Ramos (cell line): ENCODE data around the gene IQCF6.
"Not testable (repeated sequence)": the region's sequence is repeated elsewhere in the genome, so short reads cannot be mapped to it uniquely, and the experiment has no call there.

Source experiments
- in situ Hi-C: fragments of 300-500 bp; cut with MboI; formaldehyde crosslinking; loops from one replicate; pipeline ENCODE4 v1.14.3; 2022; ENCODE audit warnings: low sequenced_read_pairs; ENCODE audit not compliant: unreplicated experiment

IQCF6 gene

GRCh38 chr3:51779137-51779536, at the start of gene IQCF6:
IQCF6 (minus strand) TSS chr3:51779237; CDS start chr3:51779224, 13 bp downstream.
- in situ Hi-C loops: no loop called here

GRCh38 chr3:51828297-51828696, 49.3 kb upstream of the IQCF6 start:
- in situ Hi-C loops: no loop called here

GRCh38 chr3:51819709-51820406, 40.8 kb upstream of the IQCF6 start:
- in situ Hi-C loops: no loop called here

- in situ Hi-C loops: no loop called here
Observed at GRCh38 chr3:51819151-51819550, 40.1 kb upstream of the IQCF6 start.

DNA sequence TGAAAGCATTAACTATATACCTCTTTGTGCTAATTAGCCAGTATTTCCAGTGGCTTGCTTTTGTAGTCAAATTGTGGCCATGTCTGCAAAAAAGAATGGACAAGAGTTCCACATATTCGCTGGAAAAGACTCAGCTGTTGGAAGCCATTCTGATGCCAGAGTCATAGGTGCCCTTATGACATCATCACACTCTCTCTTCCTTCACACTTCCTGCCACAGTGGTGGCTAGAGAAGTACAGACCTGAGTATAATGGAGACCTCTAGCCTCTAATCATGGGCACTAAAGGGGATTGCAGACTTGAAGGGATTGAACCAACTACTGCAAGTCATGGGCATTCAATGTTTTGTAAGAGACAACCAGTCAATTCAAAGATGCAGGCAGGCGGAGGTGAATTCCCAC, 38.3 kb upstream of the IQCF6 start:
- in situ Hi-C loops: no loop called here

DNA sequence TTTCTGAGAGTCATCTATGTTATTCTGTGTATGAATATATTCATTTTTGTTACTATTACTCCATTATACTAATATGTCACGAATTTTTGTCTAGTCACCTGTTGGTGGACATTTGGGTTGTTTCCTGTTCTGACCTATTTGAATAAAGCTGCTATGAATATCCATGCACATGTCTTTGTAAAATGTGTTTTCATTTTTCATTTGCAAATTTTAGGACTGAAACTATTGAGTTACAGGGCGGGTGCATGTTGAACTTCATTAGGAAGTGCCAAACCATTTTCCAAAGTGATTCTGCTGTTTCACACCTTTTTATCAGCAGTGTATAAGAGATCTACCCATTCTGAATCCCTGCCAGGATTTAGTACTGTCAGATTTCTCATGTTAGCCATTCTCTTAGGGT, 37.7 kb upstream of the IQCF6 start:
- in situ Hi-C loops: no loop called here

DNA sequence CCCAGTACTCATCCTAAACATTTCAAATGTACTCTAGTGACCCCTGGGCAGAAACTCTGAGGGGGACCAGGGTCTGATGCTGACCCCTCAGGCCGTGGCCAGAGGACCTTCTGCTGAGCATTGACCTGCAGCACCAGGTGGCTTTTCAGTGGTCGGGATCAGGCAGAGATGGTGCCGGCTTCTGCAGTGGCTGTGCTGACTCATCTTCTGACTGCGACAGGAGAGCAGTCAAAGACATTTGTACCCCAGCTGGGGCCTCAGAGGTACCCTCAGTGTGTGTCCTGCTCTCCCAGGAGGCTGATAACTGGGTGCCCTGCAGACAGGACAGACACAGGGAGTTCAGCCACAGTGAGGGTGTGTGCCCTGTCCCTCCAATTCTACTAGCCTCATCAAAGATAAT, 36.6 kb upstream of the IQCF6 start:
- in situ Hi-C loops: no loop called here

DNA sequence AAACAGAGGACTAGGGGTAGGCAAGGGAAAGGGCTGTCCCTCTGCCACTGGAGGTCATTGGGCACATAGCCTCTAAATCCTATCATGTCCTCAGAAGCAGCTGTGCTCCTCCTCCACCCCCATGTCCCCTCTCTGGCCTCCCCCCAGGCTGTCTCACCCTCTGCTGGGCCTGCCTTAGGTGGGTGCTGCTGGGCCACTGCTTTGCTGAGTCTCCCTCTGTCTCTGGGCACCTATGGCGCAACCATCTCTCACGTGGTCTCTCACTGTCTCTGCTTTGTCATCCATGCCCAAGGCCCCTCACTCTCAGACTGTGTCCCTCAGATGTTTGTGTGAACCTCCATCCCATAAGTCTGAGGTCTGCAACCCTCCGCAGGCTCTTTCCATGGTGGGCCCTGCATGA, 35.0 kb upstream of the IQCF6 start:
- in situ Hi-C loops: no loop called here

DNA sequence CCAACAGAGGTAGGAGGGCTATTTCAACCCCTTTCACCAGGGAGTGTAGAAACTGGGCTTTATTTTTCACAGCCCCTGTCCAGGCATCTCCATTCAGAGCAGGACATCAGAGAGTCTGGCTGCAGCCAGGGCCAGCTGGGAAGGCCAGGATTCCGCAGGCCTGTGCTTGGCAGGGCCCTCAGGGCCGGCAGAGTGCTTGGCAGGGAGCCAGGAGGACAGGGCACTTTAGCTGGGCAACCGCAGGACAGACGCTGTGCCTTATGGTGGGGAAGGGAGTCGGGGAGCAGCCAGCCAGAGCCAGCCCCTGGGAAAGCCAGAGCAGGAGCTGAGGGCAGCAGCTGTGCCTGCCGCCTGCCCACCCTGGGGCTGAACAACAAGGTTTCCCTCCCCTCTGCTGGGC, 34.5 kb upstream of the IQCF6 start:
- in situ Hi-C loops: no loop called here

DNA sequence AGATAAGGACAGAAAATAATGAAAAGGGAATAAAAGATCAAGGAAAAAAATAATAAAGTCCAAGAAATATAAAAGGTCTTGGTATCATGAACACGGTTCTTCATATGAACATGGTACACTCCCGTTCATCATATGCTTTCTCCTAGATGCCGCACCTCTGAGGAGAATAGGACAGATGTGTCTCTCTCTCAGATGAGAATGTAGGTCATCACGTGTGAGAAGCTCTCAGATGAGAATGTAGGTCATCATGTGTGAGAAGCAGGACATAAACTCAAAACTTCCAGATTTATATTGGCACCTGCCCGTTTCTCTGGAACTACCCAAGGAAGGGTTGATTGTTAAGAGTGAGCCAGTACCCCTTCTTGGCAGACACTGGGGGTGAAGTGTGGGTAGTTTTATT, 29.9 kb upstream of the IQCF6 start:
- in situ Hi-C loops: loop anchor here (10.0 kb wide), 1 partner anchor 304 kb away; the partner anchor contains the start of gene DCAF1

GRCh38 chr3:51802106-51802703, 23.2 kb upstream of the IQCF6 start:
- in situ Hi-C loops: loop anchor here (10.0 kb wide), 1 partner anchor 297 kb away; the partner anchor contains the start of gene DCAF1

- in situ Hi-C loops: loop anchor here (10.0 kb wide), 1 partner anchor 296 kb away; the partner anchor contains the start of gene DCAF1
Observed at GRCh38 chr3:51800750-51801125, 21.7 kb upstream of the IQCF6 start.

DNA sequence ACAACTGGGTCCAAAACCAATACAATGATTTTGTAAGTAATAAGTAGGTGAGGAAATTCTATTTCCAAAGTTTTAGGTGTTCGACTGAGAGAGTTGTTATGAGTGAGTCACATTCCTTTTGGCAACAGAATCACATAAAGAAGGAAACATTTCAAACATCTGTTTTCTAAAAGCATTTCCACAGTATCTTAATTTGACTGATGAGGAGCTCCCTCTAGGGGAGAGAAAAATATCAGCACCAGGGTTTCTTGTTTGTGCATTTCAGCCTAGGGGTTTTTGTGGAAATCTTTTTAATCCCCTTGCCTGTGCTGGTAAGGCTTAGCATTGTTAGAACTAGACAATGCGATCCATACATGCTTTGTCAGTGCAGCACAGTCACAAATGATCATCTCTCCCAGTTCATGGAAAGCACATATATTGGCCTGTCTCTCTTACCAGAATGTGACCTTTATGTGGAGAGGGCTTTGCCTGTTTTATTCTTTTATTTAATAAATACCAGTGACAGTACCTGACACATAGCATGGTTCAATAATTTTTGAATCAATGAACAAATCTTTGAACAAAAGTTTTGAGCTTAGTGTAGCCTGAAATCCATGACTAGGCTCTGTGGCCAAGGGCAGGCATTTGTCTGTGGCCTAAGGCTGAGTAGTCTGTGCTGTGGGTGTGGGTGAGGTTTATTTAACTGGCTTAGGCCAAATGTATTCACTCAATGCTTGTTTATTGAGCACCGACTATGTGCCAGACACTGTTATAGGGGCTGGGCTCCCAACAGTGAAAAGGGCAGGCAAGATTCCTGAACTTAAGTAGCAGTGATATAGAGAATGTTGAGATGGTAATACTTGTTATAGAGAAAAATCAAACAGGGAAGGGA, 21.1 kb upstream of the IQCF6 start:
- in situ Hi-C loops: loop anchor here (10.0 kb wide), 1 partner anchor 295 kb away; the partner anchor contains the start of gene DCAF1

DNA sequence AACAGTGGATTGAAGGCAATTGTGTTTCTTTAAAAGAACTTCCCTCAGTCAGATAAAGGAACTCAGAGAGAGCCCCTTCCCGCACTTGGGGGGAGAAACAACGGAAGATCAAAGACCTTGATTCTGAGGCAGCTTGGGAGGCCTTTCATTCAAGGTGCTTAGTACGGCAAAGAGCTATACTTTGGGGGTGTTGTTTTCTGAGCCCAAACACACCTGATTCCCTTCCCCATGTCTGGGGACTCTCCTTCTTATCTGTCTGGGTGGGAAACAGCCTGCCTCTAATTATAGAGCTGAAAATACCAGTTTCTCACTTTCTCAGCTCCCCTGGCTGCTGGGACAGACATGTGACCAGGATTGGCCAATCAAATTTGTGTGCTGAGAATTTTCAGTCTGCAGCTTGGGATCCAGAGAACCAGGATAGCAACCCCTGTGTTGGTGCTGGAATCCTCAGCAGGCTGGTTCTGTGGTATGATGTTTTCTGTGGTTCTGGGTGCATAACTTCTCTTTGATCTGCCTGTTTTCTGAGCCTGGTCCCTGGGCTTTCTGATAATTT, 19.4 kb upstream of the IQCF6 start:
- in situ Hi-C loops: no loop called here

DNA sequence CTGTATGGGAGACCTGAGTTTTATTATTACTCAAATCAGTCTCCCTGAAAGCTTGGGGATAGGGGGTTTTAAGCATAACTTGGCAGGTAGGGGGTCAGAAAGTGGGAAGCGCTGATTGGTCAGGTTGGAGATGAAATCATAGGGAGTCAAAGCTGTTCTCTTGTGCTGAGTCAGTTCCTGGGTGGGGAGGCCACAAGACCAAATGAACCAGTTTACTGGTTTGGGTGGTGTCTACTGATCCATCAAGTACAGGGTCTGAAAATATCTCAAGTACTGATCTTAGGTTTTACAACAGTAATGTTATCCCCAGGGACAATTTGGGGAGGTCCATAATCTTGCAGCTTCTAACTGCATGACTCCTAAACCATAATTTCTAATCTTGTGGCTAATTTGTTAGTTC, 17.8 kb upstream of the IQCF6 start:
- in situ Hi-C loops: no loop called here

DNA sequence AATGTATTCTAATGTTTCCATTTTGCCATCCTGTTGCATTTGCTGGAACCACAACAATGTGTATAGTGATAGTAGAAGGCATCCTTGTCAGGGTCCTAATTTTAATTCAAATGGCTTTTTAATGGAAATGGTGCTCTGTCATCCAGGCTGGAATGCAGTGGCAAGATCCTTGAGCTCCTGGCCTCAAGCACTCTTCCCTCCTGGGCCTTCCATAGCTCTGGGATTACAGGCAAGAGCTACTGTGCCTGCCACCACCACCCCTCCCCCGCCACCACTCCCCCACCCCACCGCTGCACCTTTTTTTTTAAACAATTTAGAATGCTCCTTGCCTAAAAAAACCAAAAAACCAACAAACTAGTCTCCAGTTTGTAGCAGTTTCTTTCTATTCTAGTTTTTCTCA, 15.2 kb upstream of the IQCF6 start:
- in situ Hi-C loops: no loop called here

GRCh38 chr3:51792206-51792605, 13.2 kb upstream of the IQCF6 start:
- in situ Hi-C loops: no loop called here

DNA sequence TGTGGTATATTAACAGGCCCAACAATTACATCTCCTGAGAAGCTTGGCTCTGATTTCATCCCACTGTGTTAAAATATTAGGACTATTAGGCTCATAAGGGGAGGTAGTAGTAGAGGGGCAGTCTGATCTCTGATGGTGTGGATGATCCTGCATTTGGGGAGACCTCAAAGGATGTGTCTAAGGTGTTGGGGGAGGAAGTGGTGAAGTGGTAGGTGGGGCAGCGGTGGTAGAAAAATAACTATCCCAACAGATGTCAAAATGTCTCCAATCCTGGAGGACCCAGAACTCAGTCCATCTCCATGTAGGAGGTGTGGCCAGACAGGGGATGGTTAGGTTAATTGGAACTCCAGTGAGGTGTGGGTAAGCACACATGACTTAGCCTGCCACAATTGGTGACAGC, 10.4 kb upstream of the IQCF6 start:
- in situ Hi-C loops: no loop called here

GRCh38 chr3:51787576-51787975, 8.5 kb upstream of the IQCF6 start:
- in situ Hi-C loops: not testable (repeated sequence)

GRCh38 chr3:51786267-51786666, 7.2 kb upstream of the IQCF6 start:
- in situ Hi-C loops: no loop called here

GRCh38 chr3:51778554-51778953, 483 bp downstream of the IQCF6 start:
- in situ Hi-C loops: no loop called here
